Measurements from ENCODE around the gene SORT1. TPM values are rescaled to one million over a fixed set of nuclear protein-coding genes. Genes with fewer than 3 reads are reported as not detected.
"Not testable (repeated sequence)": the region's sequence is repeated elsewhere in the genome, so short reads cannot be mapped to it uniquely, and the experiment has no call there.

Gene SORT1
- total RNA-seq, 2 donors from 2014 or later: 1.5 to 1.8 TPM

GRCh38 chr1:109331113-109331512, 66.6 kb downstream of the SORT1 start:
- Mint-ChIP-seq H3K9me3 (peaks cover 3 to 10% of the 10 kb centered on the region in 2 donors), H3K27ac (no peak overlapping the region), H3K36me3 (peaks cover 14 to 17% of the 10 kb centered on the region in 2 donors)
- ATAC-seq: no peak
- no peak for DNase-seq (ENCODE audit: low spot score in 2 of 2)

GRCh38 chr1:109327285-109327684, 70.4 kb downstream of the SORT1 start:
- peaks cover 14 to 17% of the 10 kb centered on the region in 2 donors for H3K36me3 Mint-ChIP-seq
- H3K9me3 Mint-ChIP-seq: peaks cover 3 to 6% of the 10 kb centered on the region in 2 donors
- DNase-seq (ENCODE audit: low spot score in 2 of 2) (no peak), ATAC-seq (no peak)
- no peak overlapping the region for H3K27ac Mint-ChIP-seq

- H3K27ac Mint-ChIP-seq: no peak overlapping the region
- DNase-seq (ENCODE audit: low spot score in 2 of 2) (no peak), ATAC-seq (no peak)
- H3K9me3 Mint-ChIP-seq: no peaks in the 10 kb centered on the region
- no peaks in the 10 kb centered on the region for H3K36me3 Mint-ChIP-seq
Measured at GRCh38 chr1:109322974-109323373, 74.7 kb downstream of the SORT1 start.

- Mint-ChIP-seq H3K36me3 (no peaks in the 10 kb centered on the region), H3K9me3 (no peaks in the 10 kb centered on the region), H3K27ac (no peak overlapping the region)
- ATAC-seq (no peak), DNase-seq (ENCODE audit: low spot score in 2 of 2) (no peak)
Measured at GRCh38 chr1:109319114-109319513, 78.6 kb downstream of the SORT1 start.

GRCh38 chr1:109316506-109316905, 81.2 kb downstream of the SORT1 start:
- H3K36me3 Mint-ChIP-seq: no peaks in the 10 kb centered on the region
- H3K27ac Mint-ChIP-seq: no peak overlapping the region
- no peak for ATAC-seq
- no peak for DNase-seq (ENCODE audit: low spot score in 2 of 2)
- H3K9me3 Mint-ChIP-seq: no peaks in the 10 kb centered on the region

GRCh38 chr1:109315288-109315687, 82.4 kb downstream of the SORT1 start:
- no peak overlapping the region for H3K27ac Mint-ChIP-seq
- H3K36me3 Mint-ChIP-seq: no peaks in the 10 kb centered on the region
- ATAC-seq: no peak
- DNase-seq (ENCODE audit: low spot score in 2 of 2): no peak
- no peaks in the 10 kb centered on the region for H3K9me3 Mint-ChIP-seq

- Mint-ChIP-seq H3K27ac (no peak overlapping the region), H3K9me3 (no peaks in the 10 kb centered on the region), H3K36me3 (no peaks in the 10 kb centered on the region)
- ATAC-seq (no peak), DNase-seq (ENCODE audit: low spot score in 2 of 2) (no peak)
Measured at GRCh38 chr1:109314795-109315194, 82.9 kb downstream of the SORT1 start.

GRCh38 chr1:109312978-109313775, 84.5 kb downstream of the SORT1 start:
- DNase-seq (ENCODE audit: low spot score in 2 of 2): no peak
- Mint-ChIP-seq H3K27ac (no peak overlapping the region), H3K9me3 (no peaks in the 10 kb centered on the region), H3K36me3 (no peaks in the 10 kb centered on the region)
- ATAC-seq: no peak

- no peaks in the 10 kb centered on the region for H3K9me3 Mint-ChIP-seq
- DNase-seq (ENCODE audit: low spot score in 2 of 2) (no peak), ATAC-seq (no peak)
- no peak overlapping the region for H3K27ac Mint-ChIP-seq
- no peaks in the 10 kb centered on the region for H3K36me3 Mint-ChIP-seq
Measured at GRCh38 chr1:109312246-109312645, 85.5 kb downstream of the SORT1 start.

GRCh38 chr1:109309347-109309746, 88.4 kb downstream of the SORT1 start:
- DNase-seq (ENCODE audit: low spot score in 2 of 2) (no peak), ATAC-seq (no peak)
- Mint-ChIP-seq H3K9me3 (no peaks in the 10 kb centered on the region), H3K36me3 (no peaks in the 10 kb centered on the region), H3K27ac (no peak overlapping the region)

- ATAC-seq (peak in 1 of 2 donors; percentile 51), DNase-seq (ENCODE audit: low spot score in 2 of 2) (no peak)
- no peaks in the 10 kb centered on the region for H3K36me3 Mint-ChIP-seq
- H3K9me3 Mint-ChIP-seq: no peaks in the 10 kb centered on the region
- no peak overlapping the region for H3K27ac Mint-ChIP-seq
Measured at GRCh38 chr1:109307274-109308021, 90.3 kb downstream of the SORT1 start.

- DNase-seq (ENCODE audit: low spot score in 2 of 2): no peak
- Mint-ChIP-seq H3K27ac (no peak within 1 kb of the TSS), H3K9me3 (no peaks in the 10 kb centered on the region), H3K36me3 (no peaks in the 10 kb centered on the region)
- no peak for ATAC-seq
Measured at GRCh38 chr1:109306832-109307273, 90.9 kb downstream of the SORT1 start, which contains the start of gene MYBPHL. TSS of gene MYBPHL (minus strand) at chr1:109307011. CDS start at chr1:109306991, 20 bp downstream.

- ATAC-seq; DNase-seq (ENCODE audit: low spot score in 2 of 2); H3K9me3 Mint-ChIP-seq; H3K36me3 Mint-ChIP-seq; H3K27ac Mint-ChIP-seq: not testable (repeated sequence)
Measured at GRCh38 chr1:109305991-109306390, 91.7 kb downstream of the SORT1 start.

GRCh38 chr1:109304226-109304920, 93.3 kb downstream of the SORT1 start:
- no peak for DNase-seq (ENCODE audit: low spot score in 2 of 2)
- Mint-ChIP-seq H3K9me3 (no peaks in the 10 kb centered on the region), H3K36me3 (no peaks in the 10 kb centered on the region), H3K27ac (no peak overlapping the region)
- no peak for ATAC-seq

- no peak for ATAC-seq
- no peak for DNase-seq (ENCODE audit: low spot score in 2 of 2)
- Mint-ChIP-seq H3K27ac (no peak overlapping the region), H3K9me3 (no peaks in the 10 kb centered on the region), H3K36me3 (no peaks in the 10 kb centered on the region)
Measured at GRCh38 chr1:109301874-109302273, 95.8 kb downstream of the SORT1 start.

- DNase-seq (ENCODE audit: low spot score in 2 of 2) (no peak), ATAC-seq (no peak)
- no peaks in the 10 kb centered on the region for H3K9me3 Mint-ChIP-seq
- H3K27ac Mint-ChIP-seq: no peak overlapping the region
- no peaks in the 10 kb centered on the region for H3K36me3 Mint-ChIP-seq
Measured at GRCh38 chr1:109300650-109301151, 97.0 kb downstream of the SORT1 start.
